GM18951 (cell line): ENCODE measurements around the gene C4BPB.

ENCODE experiments used
- POLR2A ChIP-seq: IDR thresholded peaks from 4 replicates; pipeline ENCODE4 v1.6.1; 2011; ENCODE audit warnings: mild to moderate bottlenecking; ENCODE audit not compliant: insufficient read length, insufficient read depth; ENCODE audit errors: extremely low read depth
- in situ Hi-C: fragments of 300-500 bp; cut with MboI; formaldehyde crosslinking; loops from one replicate; pipeline ENCODE4 v1.12.0; 2022; ENCODE audit warnings: low sequenced_read_pairs, mixed read lengths, inconsistent platforms; ENCODE audit not compliant: unreplicated experiment

The C4BPB gene

GRCh38 chr1:207081806-207082205, 6.9 kb upstream of the C4BPB start:
- no peak for TF ChIP-seq POLR2A
- in situ Hi-C loops: loop anchor here (10.0 kb wide), 1 partner anchor 413 kb away; the partner anchor contains the start of gene CR1

- in situ Hi-C loops: loop anchor here (10.0 kb wide), 1 partner anchor 411 kb away; the partner anchor contains the start of gene CR1
- TF ChIP-seq POLR2A: no peak
These were observed 4.4 kb upstream of the C4BPB start for GRCh38 chr1:207084232-207084631.

GRCh38 chr1:207084701-207085180, 3.9 kb upstream of the C4BPB start:
- in situ Hi-C loops: loop anchor here (5.0 to 10.0 kb wide), 2 partner anchors 323 to 410 kb away; partner anchors contain the start of gene CR1
- no peak for TF ChIP-seq POLR2A

GRCh38 chr1:207085887-207086286, 2.8 kb upstream of the C4BPB start:
- TF ChIP-seq POLR2A: no peak
- in situ Hi-C loops: loop anchor here (5.0 to 10.0 kb wide), 2 partner anchors 321 to 409 kb away; partner anchors contain the start of gene CR1

- in situ Hi-C loops: loop anchor here (5.0 to 10.0 kb wide), 2 partner anchors 319 to 407 kb away; partner anchors contain the start of gene CR1
These were observed 499 bp upstream of the C4BPB start for GRCh38 chr1:207088161-207088560.

GRCh38 chr1:207089627-207090355, 1.1 kb downstream of the C4BPB start:
- in situ Hi-C loops: loop anchor here (5.0 to 10.0 kb wide), 2 partner anchors 318 to 405 kb away; partner anchors contain the start of gene CR1
- no peak for TF ChIP-seq POLR2A

More at GRCh38 chr1:207088161-207088560, 499 bp upstream of the C4BPB start:
- TF ChIP-seq POLR2A: no peak

- no peak for TF ChIP-seq POLR2A
- in situ Hi-C loops: no loop called here
These were observed 2.7 kb downstream of the C4BPB start for GRCh38 chr1:207091200-207091908.

GRCh38 chr1:207093944-207094343, 5.3 kb downstream of the C4BPB start:
- in situ Hi-C loops: no loop called here
- no peak for TF ChIP-seq POLR2A

- in situ Hi-C loops: no loop called here
- no peak for TF ChIP-seq POLR2A
These were observed 9.2 kb downstream of the C4BPB start for GRCh38 chr1:207097871-207098324.

- in situ Hi-C loops: no loop called here
These were observed 13.1 kb downstream of the C4BPB start for GRCh38 chr1:207101720-207102119.

GRCh38 chr1:207102146-207102545, 13.5 kb downstream of the C4BPB start:
- no peak for TF ChIP-seq POLR2A
- in situ Hi-C loops: no loop called here

More at GRCh38 chr1:207101720-207102119, 13.1 kb downstream of the C4BPB start:
- no peak for TF ChIP-seq POLR2A

- TF ChIP-seq POLR2A: no peak
- in situ Hi-C loops: no loop called here
These were observed 14.0 kb downstream of the C4BPB start for GRCh38 chr1:207102659-207103058.

GRCh38 chr1:207103892-207104373, 15.3 kb downstream of the C4BPB start, which contains the start of gene C4BPA:
TSS of gene C4BPA (plus strand) at chr1:207104233. CDS start at chr1:207113026, 8,793 bp downstream.
- no peak for TF ChIP-seq POLR2A
- in situ Hi-C loops: no loop called here
